Thyroid gland (tissue), 4 donors: ENCODE results near the gene SEL1L3. TPM values are rescaled to one million over a fixed set of nuclear protein-coding genes. Genes with fewer than 3 reads are reported as not detected.

Experiments used
- DNase-seq, 2 donors: peaks; one replicate each; pipeline ENCODE4 v3.0.0-alpha.2; 2019
- H3K27ac ChIP-seq, 3 donors: fragments of 200-600 bp; sonication (generic); 1 replicate in 2 of 3; 2 replicates in 1 of 3; pipeline ENCODE4 v1.5.1; 2016 to 2019; ENCODE audit warnings: mild to moderate bottlenecking in 1 of 3, moderate library complexity in 1 of 3
- H3K27me3 ChIP-seq: fragments of 200-600 bp; sonication (generic); one replicate; pipeline ENCODE4 v1.5.1; 2019
- H3K36me3 ChIP-seq, 2 donors: fragments of 200-600 bp; sonication (generic); one replicate each; pipeline ENCODE4 v1.5.1; 2016 to 2019
- H3K4me1 ChIP-seq, 2 donors: fragments of 200-600 bp; sonication (generic); one replicate each; pipeline ENCODE4 v1.5.1; 2017 to 2019
- H3K4me3 ChIP-seq, 3 donors: fragments of 200-600 bp; sonication (generic); replicated peaks in 1 of 3; 1 replicate in 2 of 3; 2 replicates in 1 of 3; pipeline ENCODE4 v1.5.1; 2016; ENCODE audit warnings: mild to moderate bottlenecking in 1 of 3
- H3K9me3 ChIP-seq: fragments of 200-600 bp; sonication (generic); one replicate; pipeline ENCODE4 v1.5.1; 2017
- POLR2A ChIP-seq, 2 donors: fragments of 450-650 bp; IDR thresholded peaks; one replicate each; pipeline ENCODE4 v1.6.1; 2017; ENCODE audit warnings: antibody characterized with exemption in 2 of 2, mild to moderate bottlenecking in 2 of 2, moderate library complexity in 1 of 2
- WGBS, 2 donors: methylation state at CpG; one replicate each; pipeline ENCODE4 v1.1.5; 2017; 5-methylcytosine and 5-hydroxymethylcytosine counted together
- intact Hi-C: fragments of 100-400 bp; cut with DNase I; formaldehyde crosslinking; loops from one replicate; pipeline ENCODE4 v1.15.1; 2023
- total RNA-seq, 4 donors: library from RNA; depleted of rRNA; stranded (reverse); fragments of >200 nt; gene quantifications; one replicate each; pipeline ENCODE4 v1.2.3, GENCODE V29; 2016
- TF ChIP-seq, protein P1 (sequence below), 6 experiments: fragments of 200-600 bp in 3 of 6; fragments of 450-650 bp in 3 of 6; sonication (generic) in 3 of 6; IDR thresholded peaks; one replicate each; pipeline ENCODE4 v1.5.1; 2016 to 2019; ENCODE audit warnings: antibody characterized with exemption in 6 of 6, mild to moderate bottlenecking in 2 of 6, inconsistent platforms in 1 of 6, moderate library complexity in 1 of 6

The SEL1L3 gene
- total RNA-seq, 4 donors from 2014 or later, result 18.5 to 81.4 (median 32.4) TPM

DNA sequence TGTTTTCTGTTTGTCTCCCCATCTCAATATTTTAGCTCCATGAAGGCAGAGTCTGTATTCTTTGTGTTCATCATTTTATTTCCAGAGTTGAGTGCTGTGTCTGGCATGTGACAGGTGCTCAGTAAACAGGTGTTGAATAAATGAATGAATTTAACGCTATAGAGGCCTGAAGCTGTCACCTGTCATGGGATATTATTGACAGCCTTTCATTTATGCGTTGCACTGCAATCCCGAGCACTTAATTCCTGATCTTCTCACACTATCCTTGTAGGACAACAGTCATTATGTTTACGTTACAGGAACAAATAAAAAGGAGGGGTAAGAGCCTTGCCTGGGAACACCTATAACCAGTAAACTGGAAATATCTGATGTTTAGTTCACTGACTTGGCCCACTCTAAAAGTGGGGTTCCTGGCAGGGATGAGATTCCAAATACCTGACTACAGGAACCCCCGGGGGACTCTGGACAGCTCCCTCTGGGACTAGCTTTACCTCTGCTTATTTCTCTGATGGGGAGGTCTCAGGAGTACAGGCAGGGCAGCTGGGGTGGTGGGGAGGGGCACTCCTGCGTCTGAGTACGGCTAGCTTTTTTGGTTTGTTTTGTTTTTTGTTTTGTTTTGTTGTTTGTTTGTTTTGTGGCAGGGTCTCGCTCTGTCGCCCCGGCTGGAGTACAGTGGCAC is 36.6 kb downstream of the SEL1L3 start:
- H3K4me3 ChIP-seq, result no peak overlapping the region
- H3K9me3 ChIP-seq, result no peaks in the 10 kb centered on the region
- H3K36me3 ChIP-seq, result no peaks in the 10 kb centered on the region
- H3K27me3 ChIP-seq, result no peaks in the 10 kb centered on the region
- intact Hi-C loops, result no loop called here
- no peak for TF ChIP-seq POLR2A (IDR thresholded peaks at IDR 0.05)
- TF ChIP-seq, protein P1, sequence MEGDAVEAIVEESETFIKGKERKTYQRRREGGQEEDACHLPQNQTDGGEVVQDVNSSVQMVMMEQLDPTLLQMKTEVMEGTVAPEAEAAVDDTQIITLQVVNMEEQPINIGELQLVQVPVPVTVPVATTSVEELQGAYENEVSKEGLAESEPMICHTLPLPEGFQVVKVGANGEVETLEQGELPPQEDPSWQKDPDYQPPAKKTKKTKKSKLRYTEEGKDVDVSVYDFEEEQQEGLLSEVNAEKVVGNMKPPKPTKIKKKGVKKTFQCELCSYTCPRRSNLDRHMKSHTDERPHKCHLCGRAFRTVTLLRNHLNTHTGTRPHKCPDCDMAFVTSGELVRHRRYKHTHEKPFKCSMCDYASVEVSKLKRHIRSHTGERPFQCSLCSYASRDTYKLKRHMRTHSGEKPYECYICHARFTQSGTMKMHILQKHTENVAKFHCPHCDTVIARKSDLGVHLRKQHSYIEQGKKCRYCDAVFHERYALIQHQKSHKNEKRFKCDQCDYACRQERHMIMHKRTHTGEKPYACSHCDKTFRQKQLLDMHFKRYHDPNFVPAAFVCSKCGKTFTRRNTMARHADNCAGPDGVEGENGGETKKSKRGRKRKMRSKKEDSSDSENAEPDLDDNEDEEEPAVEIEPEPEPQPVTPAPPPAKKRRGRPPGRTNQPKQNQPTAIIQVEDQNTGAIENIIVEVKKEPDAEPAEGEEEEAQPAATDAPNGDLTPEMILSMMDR (IDR thresholded peaks at IDR 0.05), result no peak
- DNase-seq, result no peak
- H3K27ac ChIP-seq, result no peak overlapping the region
- H3K4me1 ChIP-seq, result no peaks in the 10 kb centered on the region
- WGBS, 2 donors, result 96% methylated on average over 10 of the region's 10 CpGs

- H3K4me1 ChIP-seq, result no peaks in the 10 kb centered on the region
- TF ChIP-seq, protein P1 (IDR thresholded peaks at IDR 0.05), result no peak
- TF ChIP-seq POLR2A (IDR thresholded peaks at IDR 0.05), result no peak
- H3K27ac ChIP-seq, result no peak overlapping the region
- H3K9me3 ChIP-seq, result no peaks in the 10 kb centered on the region
- no peak for DNase-seq
- intact Hi-C loops, result no loop called here
- H3K27me3 ChIP-seq, result no peaks in the 10 kb centered on the region
- 77 to 80% methylated on average over 7 of the region's 7 CpGs for WGBS, 2 donors
- H3K4me3 ChIP-seq, result no peak overlapping the region
- H3K36me3 ChIP-seq, result no peaks in the 10 kb centered on the region
These were observed 39.2 kb downstream of the SEL1L3 start for GRCh38 chr4:25823632-25824031.

- Histone ChIP-seq H3K27me3 (no peaks in the 10 kb centered on the region), H3K27ac (no peak overlapping the region), H3K4me3 (no peak overlapping the region), H3K9me3 (no peaks in the 10 kb centered on the region), H3K36me3 (no peaks in the 10 kb centered on the region), H3K4me1 (no peaks in the 10 kb centered on the region)
- intact Hi-C loops, result no loop called here
- TF ChIP-seq, protein P1 (IDR thresholded peaks at IDR 0.05), result no peak
- no peak for DNase-seq
- WGBS, 2 donors, result 96% methylated on average over 8 of the region's 8 CpGs
These were observed 40.9 kb downstream of the SEL1L3 start for GRCh38 chr4:25821899-25822298.

DNA sequence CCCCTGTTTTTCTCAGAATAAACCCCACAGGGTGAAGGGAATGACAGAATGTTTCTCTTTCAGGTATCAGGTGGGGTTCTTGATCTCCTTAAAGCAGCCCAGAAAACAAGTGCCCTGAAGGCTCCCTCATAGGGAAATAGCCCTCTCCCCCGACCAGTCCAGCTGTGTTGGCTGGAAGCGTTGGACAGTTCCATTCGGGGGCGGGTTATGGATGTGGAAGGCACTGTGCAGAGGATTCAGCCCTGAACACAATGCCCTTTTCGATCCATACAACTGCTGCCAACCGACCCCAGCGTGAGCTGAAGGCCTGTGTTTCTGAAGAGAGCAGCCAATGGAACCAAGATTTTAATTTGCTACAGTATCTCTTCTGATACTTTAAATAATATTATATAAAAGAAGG is 41.5 kb downstream of the SEL1L3 start:
- Histone ChIP-seq H3K4me3 (no peak overlapping the region), H3K27me3 (no peaks in the 10 kb centered on the region), H3K9me3 (no peaks in the 10 kb centered on the region), H3K27ac (no peak overlapping the region), H3K4me1 (no peaks in the 10 kb centered on the region), H3K36me3 (no peaks in the 10 kb centered on the region)
- DNase-seq, result no peak
- intact Hi-C loops, result no loop called here
- 91 to 97% methylated on average over 7 of the region's 7 CpGs for WGBS, 2 donors
- TF ChIP-seq, protein P1 (IDR thresholded peaks at IDR 0.05), result no peak
- no peak for TF ChIP-seq POLR2A (IDR thresholded peaks at IDR 0.05)

- peaks cover 9 to 14% of the 10 kb centered on the region in 2 donors for H3K4me1 ChIP-seq
- no peak for TF ChIP-seq POLR2A (IDR thresholded peaks at IDR 0.05)
- TF ChIP-seq, protein P1 (IDR thresholded peaks at IDR 0.05), result no peak
- WGBS, 2 donors, result 80 to 91% methylated on average over 4 of the region's 4 CpGs
- intact Hi-C loops, result no loop called here
- H3K9me3 ChIP-seq, result no peaks in the 10 kb centered on the region
- H3K27me3 ChIP-seq, result no peaks in the 10 kb centered on the region
- no peak for DNase-seq
- no peak overlapping the region for H3K27ac ChIP-seq
- H3K36me3 ChIP-seq, result no peaks in the 10 kb centered on the region
- no peak overlapping the region for H3K4me3 ChIP-seq
These were observed 43.9 kb downstream of the SEL1L3 start for GRCh38 chr4:25818876-25819275.
